Left ventricle myocardium inferior (tissue), 1 donor: Measurements from ENCODE around the gene FBXW12. TPM values are rescaled to one million over a fixed set of nuclear protein-coding genes. Genes with fewer than 3 reads are reported as not detected.

Experiments used
- DNase-seq: peaks from one replicate; pipeline ENCODE4 v3.0.0-alpha.2; 2020
- H3K27ac ChIP-seq: fragments of 200-600 bp; replicated peaks from 2 replicates; pipeline ENCODE4 v1.8.0; 2021
- H3K27me3 ChIP-seq: fragments of 200-600 bp; 2 replicates; pipeline ENCODE4 v1.8.0; 2021; ENCODE audit warnings: low read depth
- H3K36me3 ChIP-seq: fragments of 200-600 bp; 2 replicates; pipeline ENCODE4 v1.8.0; 2021
- H3K4me1 ChIP-seq: fragments of 200-600 bp; 2 replicates; pipeline ENCODE4 v1.8.0; 2021
- H3K4me3 ChIP-seq: fragments of 200-600 bp; 2 replicates; pipeline ENCODE4 v1.8.0; 2021; ENCODE audit warnings: mild to moderate bottlenecking, moderate library complexity
- H3K9me3 ChIP-seq: fragments of 200-600 bp; replicated peaks from 2 replicates; pipeline ENCODE4 v1.8.0; 2021
- CTCF ChIP-seq: fragments of 200-600 bp; IDR thresholded peaks from 2 replicates; pipeline ENCODE4 v1.8.0; 2021; ENCODE audit warnings: antibody characterized with exemption, mild to moderate bottlenecking, borderline replicate concordance
- intact Hi-C: fragments of 100-400 bp; cut with micrococcal nuclease; formaldehyde crosslinking; loops from one replicate; pipeline ENCODE4 v1.11.0; 2022
- total RNA-seq: library from RNA; stranded (reverse); fragmentation: NEBNext Ultra II Directional; extraction: Animal tissue kit (Norgen Biotek cat#: 25700); gene quantifications from one replicate; pipeline ENCODE4 v1.2.1, GENCODE V29; 2021
- donor health status: DM: no; HTN: yes; CAD: no; lungs with severe emphysema.

FBXW12 gene
- total RNA-seq, 1 donor from 2014 or later: not detected

- no peaks in the 10 kb centered on the region for H3K9me3 ChIP-seq
- intact Hi-C loops: no loop called here
- no peaks in the 10 kb centered on the region for H3K4me1 ChIP-seq
- no peak overlapping the region for H3K4me3 ChIP-seq
- H3K27me3 ChIP-seq: peaks cover 39% of the 10 kb centered on the region
- no peak overlapping the region for H3K27ac ChIP-seq
- H3K36me3 ChIP-seq: no peaks in the 10 kb centered on the region
- TF ChIP-seq CTCF: no peak
- no peak for DNase-seq
Measured at GRCh38 chr3:48352546-48352945, 19.5 kb upstream of the FBXW12 start.

GRCh38 chr3:48353987-48354386, 18.0 kb upstream of the FBXW12 start:
- peaks cover 53% of the 10 kb centered on the region for H3K27me3 ChIP-seq
- intact Hi-C loops: no loop called here
- no peaks in the 10 kb centered on the region for H3K4me1 ChIP-seq
- DNase-seq: no peak
- H3K27ac ChIP-seq: no peak overlapping the region
- H3K4me3 ChIP-seq: no peak overlapping the region
- no peaks in the 10 kb centered on the region for H3K9me3 ChIP-seq
- no peak for TF ChIP-seq CTCF
- no peaks in the 10 kb centered on the region for H3K36me3 ChIP-seq

GRCh38 chr3:48356419-48356818, 15.6 kb upstream of the FBXW12 start:
- DNase-seq: no peak
- H3K4me3 ChIP-seq: no peak overlapping the region
- TF ChIP-seq CTCF: no peak
- no peak overlapping the region for H3K27ac ChIP-seq
- peaks cover 10% of the 10 kb centered on the region for H3K9me3 ChIP-seq
- intact Hi-C loops: no loop called here
- H3K36me3 ChIP-seq: no peaks in the 10 kb centered on the region
- peaks cover 51% of the 10 kb centered on the region for H3K27me3 ChIP-seq
- no peaks in the 10 kb centered on the region for H3K4me1 ChIP-seq

- no peak overlapping the region for H3K27ac ChIP-seq
- H3K4me3 ChIP-seq: no peak overlapping the region
- H3K27me3 ChIP-seq: peaks cover 20% of the 10 kb centered on the region
- DNase-seq: no peak
- intact Hi-C loops: no loop called here
- TF ChIP-seq CTCF: no peak
- no peaks in the 10 kb centered on the region for H3K4me1 ChIP-seq
- H3K9me3 ChIP-seq: peaks cover 25% of the 10 kb centered on the region
- no peaks in the 10 kb centered on the region for H3K36me3 ChIP-seq
Measured at GRCh38 chr3:48361928-48362327, 10.1 kb upstream of the FBXW12 start.

GRCh38 chr3:48364840-48365239, 7.2 kb upstream of the FBXW12 start:
- Histone ChIP-seq H3K27me3 (no peaks in the 10 kb centered on the region), H3K4me1 (no peaks in the 10 kb centered on the region), H3K36me3 (no peaks in the 10 kb centered on the region), H3K9me3 (peaks cover 25% of the 10 kb centered on the region), H3K4me3 (no peak overlapping the region), H3K27ac (no peak overlapping the region)
- no peak for DNase-seq
- intact Hi-C loops: no loop called here
- no peak for TF ChIP-seq CTCF

GRCh38 chr3:48367201-48367600, 4.8 kb upstream of the FBXW12 start:
- Histone ChIP-seq H3K27me3 (no peaks in the 10 kb centered on the region), H3K4me1 (no peaks in the 10 kb centered on the region), H3K27ac (no peak overlapping the region), H3K36me3 (no peaks in the 10 kb centered on the region), H3K4me3 (no peak overlapping the region), H3K9me3 (peaks cover 7% of the 10 kb centered on the region)
- no peak for TF ChIP-seq CTCF
- DNase-seq: no peak
- intact Hi-C loops: no loop called here
